OCI-LY3 (cell line): ENCODE data around the gene SPRY1.

ENCODE experiments used
- CTCF ChIP-seq: fragments of 200-600, 300-600 bp; sonication (generic); IDR thresholded peaks from 2 replicates; pipeline ENCODE4 v1.5.1; 2014; ENCODE audit warnings: antibody characterized with exemption, low read length, low read depth
- EZH2phosphoT487 ChIP-seq: fragments of 200-600 bp; shearing (Covaris generic); IDR thresholded peaks from 2 replicates; pipeline ENCODE4 v1.6.1; 2018; ENCODE audit warnings: antibody characterized with exemption, mixed run types, low read depth

- TF ChIP-seq CTCF (no peak), EZH2phosphoT487 (no peak)
Measured at GRCh38 chr4:123438031-123438430, 41.4 kb downstream of the SPRY1 start.
